Left cardiac atrium (tissue), 4 donors: ENCODE measurements around the gene ZNF133. TPM values are rescaled to one million over a fixed set of nuclear protein-coding genes. Genes with fewer than 3 reads are reported as not detected.

ENCODE experiments used
- ATAC-seq, 2 donors: fragments of 200-7000 bp; cut with Tn5 transposase; one replicate each; pipeline ENCODE4 v1.9.1; 2020; ENCODE audit warnings: mild to moderate bottlenecking in 2 of 2, moderate library complexity in 2 of 2
- DNase-seq: peaks from one replicate; pipeline ENCODE4 v3.0.0-alpha.2; 2020
- intact Hi-C, 2 donors: fragments of 100-400 bp; cut with DNase I; formaldehyde crosslinking; loops; one replicate each; pipeline versions ENCODE4 v1.14.1 to v1.15.1; 2022 to 2023
- total RNA-seq, 2 donors: library from RNA; stranded (reverse); fragmentation: NEBNext Ultra II Directional; extraction: Animal tissue kit (Norgen Biotek cat#: 25700); gene quantifications; one replicate each; pipeline ENCODE4 v1.2.1, GENCODE V29; 2021
- donor health status: DM: no; HTN: yes; CAD: no.
- donor health status: DM: no; HTN: yes; CAD: no; lungs with severe emphysema.
- donor health status: DM: yes; HTN: yes; CAD: no.
- donor health status: Dilated cardiomyopathy.

The ZNF133 gene
- total RNA-seq, 2 donors from 2014 or later, result 6.7 to 7.4 TPM

DNA sequence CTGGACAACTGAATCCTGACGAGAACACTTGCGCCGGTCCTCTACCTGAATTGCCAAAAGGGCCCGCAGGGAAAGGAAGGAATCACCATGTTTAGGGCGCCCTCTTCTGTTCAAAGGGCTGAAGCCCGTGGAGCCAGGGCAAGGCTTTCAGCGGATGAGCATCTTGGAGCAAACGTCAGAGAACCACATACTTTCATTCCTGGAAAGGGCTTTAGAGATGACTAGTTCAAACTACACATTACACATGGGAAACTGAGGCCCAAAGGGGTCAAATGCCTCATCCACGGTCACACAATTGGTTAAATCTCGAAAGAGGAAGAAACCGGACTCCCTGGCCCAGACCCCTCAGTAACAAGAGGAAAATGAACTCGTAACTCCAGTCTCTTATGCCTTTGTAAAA lies 11.5 kb upstream of the ZNF133 start:
- peak in 1 of 2 donors; percentile 63 for ATAC-seq
- intact Hi-C loops, result no loop called here
- peak; percentile 50 for DNase-seq

DNA sequence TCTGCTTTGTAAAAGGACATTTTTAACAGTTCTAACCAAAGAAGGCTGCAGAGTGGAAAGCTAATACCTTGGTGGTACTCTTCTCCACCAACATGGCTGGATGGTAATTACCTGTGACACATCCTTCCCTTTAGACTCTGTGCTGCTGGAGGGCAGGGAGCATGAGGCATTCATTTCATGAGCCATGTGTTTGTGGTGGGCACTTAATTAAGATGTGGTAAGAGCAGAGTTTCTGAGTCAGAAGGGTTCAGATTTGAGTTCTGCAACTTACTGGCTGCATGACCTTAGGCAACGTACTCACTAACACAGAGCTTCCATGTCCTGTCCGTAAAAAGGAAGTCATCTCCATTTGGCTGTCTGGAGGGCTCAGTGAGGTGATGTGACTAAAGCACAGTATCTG lies 9.1 kb upstream of the ZNF133 start:
- no peak for DNase-seq
- ATAC-seq, result no peak
- intact Hi-C loops, result no loop called here

DNA sequence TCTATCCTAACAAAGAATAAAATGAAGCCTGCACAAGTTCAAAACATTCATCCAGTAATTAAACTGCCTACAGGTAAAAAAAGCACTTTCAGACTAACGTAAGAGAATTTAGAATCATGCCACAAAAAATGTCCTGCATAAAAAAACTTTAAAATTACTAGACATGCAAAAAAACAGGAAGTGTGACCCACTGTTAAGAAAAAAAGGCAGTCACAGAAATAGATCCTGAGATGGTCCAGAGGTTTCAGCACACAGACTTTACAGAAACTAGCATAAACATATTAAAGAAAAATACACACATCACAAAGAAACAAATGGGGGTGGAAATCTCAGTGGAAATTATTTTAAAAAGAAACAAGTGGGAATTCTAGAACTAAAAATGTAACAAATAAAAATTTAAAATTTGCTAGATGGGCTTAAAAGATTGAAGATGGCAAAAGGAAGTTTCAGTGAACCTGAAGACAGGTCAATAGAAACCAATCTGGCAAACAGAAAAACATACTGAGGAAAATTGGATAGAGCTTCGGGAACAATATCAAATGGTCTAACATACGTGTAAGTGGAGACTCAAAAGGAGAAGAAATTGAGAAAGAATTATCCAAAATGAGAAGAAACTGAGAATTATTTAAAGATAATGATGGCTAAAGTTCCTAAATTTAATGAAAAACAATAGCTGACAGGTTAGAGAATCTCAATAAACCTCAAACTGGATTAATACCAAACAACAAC lies 3.4 kb upstream of the ZNF133 start:
- DNase-seq, result no peak
- ATAC-seq, result no peak
- intact Hi-C loops, result loop anchor here in 1 of 2 donors (5.0 to 10.0 kb wide), 2 partner anchors 148 to 780 kb away; partner anchors contain the start of genes KAT14 and PET117

DNA sequence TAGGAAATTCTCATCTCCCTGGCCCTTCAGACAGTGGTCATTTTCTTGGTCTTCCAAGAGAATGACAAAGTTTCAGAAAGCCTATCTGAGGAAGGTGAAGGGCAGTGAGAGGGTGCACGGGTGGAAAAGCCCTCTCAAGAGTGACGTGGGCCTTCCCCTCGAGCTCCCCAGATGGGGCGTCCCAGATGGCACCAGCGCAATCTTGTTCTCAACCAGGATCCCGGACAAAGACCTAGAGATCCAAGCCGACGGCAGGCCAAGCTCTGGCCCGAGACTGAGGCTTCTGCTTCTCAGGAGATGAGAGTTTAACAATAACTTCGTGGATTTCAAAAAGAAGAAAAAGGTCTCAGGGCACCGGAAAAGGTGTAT lies 797 bp upstream of the ZNF133 start:
- intact Hi-C loops, result loop anchor here in 1 of 2 donors (5.0 to 10.0 kb wide), 2 partner anchors 150 to 783 kb away; partner anchors contain the start of genes KAT14 and PET117
- peak; percentile 24 for DNase-seq
- ATAC-seq, result peak; percentile 2

DNA sequence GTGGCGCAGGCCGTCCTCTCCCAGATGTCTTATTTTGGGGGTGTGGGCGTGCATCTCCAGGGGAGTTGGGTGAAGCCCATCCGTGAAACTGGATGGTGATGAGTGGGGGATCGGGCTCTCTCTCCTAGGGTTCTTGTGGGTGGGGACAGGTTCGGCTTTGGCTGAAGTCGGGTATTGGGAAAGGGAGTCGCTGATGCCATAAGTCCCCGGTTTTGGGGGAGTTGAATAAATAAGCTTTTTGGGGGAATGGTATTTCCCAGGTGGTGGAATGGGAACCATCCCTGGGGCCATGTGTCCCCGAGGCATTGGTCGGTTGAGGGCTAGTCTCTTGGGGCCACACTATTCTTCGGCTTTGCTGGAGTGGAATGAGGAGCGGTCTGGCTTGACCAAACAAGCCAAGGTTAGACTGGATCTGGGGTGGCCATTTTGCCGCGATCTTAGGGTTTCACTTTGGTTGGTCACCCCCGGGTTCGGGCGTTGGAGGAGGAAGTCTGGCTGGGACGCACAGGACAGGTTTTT lies 481 bp downstream of the ZNF133 start:
- intact Hi-C loops, result loop anchor here in 1 of 2 donors (5.0 to 10.0 kb wide), 2 partner anchors 152 to 784 kb away; partner anchors contain the start of genes KAT14 and PET117

DNA sequence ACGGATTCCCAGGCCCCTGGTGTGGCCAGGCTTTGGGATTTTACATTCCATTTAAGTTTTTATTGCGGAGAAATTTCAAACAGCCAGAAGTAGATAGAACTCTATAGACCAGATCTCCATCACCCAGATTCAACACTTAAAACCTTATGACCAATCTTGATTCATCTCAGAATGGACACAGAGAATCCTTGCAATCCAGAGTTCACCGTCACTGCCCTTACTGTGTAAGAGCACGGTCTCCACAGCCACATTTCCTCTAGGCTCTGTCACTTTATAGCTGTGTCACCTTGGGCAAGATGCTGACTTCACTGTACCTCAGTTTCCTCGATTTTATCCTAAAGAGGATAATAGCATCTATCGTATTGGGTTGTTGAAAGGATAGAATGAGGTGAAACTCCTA lies 979 bp downstream of the ZNF133 start:
- no peak for DNase-seq
- intact Hi-C loops, result loop anchor here in 1 of 2 donors (5.0 to 10.0 kb wide), 2 partner anchors 152 to 785 kb away; partner anchors contain the start of genes KAT14 and PET117
- no peak for ATAC-seq

More for the DNA sequence above, 481 bp downstream of the ZNF133 start:
- ATAC-seq (peak in 1 of 2 donors; percentile 1), DNase-seq (peak; percentile 25)

DNA sequence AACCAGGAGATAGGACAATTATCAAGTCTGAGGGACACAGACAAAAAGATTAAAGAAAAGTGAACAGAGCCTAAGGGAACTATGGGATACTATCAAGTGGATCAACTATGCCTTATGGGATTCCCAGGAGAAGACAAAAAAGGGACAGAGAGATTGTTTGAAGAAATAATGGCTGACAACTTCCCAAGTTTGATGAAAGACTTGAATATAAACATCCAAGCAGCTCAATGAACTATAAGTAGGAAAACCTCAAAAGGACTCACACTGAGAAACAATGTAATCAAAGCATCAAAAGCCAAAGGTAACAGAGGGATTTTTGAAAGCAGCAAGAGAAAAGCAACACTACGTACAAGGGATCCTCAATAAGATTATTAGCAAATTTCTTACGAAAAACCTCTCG lies 11.0 kb downstream of the ZNF133 start:
- no peak for ATAC-seq
- intact Hi-C loops, result no loop called here

DNA sequence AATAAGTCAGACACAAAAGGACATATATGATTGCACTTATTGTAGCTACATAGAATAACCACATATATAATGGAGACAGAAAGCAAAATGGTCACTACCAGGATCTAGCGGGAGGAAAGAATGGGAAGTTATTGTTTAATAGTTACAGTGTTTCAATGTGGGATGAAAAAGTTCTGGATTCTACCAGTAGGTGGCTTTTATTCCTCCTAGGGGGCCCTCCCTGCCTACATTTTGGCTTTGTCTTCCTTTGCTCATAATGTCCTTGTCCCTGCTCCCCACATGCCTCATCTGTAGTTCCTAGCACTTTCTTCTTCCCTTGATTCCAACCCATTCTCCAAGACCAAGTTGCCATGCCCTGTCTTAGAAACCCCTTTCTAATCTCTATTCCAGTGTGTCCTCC lies 16.3 kb downstream of the ZNF133 start:
- intact Hi-C loops, result no loop called here
- DNase-seq (no peak), ATAC-seq (no peak)

More for the DNA sequence above, 11.0 kb downstream of the ZNF133 start:
- DNase-seq, result no peak

DNA sequence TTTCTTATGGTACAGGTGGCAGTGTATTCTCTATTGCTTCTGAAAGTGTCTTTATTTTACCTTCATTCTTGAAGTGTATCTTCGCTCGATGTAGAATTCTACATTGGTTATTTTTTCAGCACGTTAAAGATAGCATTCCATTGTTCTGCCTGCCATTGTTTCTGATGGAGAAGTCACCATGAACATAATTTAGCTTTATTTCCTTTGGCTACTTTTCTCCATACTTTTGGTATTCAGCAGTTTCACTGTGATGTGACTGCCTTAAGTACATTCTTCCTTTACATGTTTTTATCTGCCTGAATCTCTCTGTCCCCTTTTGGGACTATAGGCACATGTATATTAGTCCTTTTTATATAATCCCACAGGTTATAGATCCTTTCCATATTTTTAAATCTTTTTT lies 19.0 kb downstream of the ZNF133 start:
- ATAC-seq, result no peak
- intact Hi-C loops, result no loop called here
- no peak for DNase-seq

DNA sequence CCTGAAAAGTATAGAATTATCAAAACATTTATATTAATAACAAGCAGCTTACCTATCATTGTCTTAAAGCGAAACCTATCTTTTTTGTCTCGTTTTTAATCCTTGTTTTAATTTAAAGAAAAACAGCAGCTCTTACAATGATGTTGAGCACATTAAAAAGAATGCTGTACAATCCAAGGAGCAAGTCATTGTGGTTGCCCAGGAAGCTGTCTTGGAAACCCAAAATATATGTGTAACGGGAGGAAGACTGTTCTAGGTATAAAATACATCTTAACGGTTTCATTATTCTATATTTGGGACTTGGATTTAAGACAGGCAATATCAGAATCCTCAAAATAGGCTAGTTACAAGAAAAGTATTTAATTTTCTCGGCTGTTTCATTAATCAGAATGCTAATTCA lies 21.7 kb downstream of the ZNF133 start:
- no peak for DNase-seq
- intact Hi-C loops, result no loop called here
- no peak for ATAC-seq

DNA sequence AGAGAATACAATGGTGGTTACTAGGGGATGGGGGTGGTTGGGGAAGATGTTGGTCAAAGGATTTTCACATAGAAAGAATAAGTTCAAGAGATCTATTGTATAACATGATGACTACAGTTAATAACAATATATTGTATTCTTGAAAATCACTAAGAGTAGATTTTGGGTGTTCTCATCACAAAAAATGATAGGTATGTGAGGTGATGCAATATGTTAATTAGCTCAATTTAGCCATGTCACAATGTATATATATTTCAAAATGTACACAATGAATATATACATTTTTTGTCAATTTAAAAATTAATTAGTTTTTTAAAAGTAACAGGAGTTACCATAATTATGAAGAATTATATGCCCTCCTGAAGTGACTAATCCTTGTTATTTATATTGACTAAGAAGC lies 22.3 kb downstream of the ZNF133 start:
- ATAC-seq, result no peak
- DNase-seq, result no peak
- intact Hi-C loops, result no loop called here

DNA sequence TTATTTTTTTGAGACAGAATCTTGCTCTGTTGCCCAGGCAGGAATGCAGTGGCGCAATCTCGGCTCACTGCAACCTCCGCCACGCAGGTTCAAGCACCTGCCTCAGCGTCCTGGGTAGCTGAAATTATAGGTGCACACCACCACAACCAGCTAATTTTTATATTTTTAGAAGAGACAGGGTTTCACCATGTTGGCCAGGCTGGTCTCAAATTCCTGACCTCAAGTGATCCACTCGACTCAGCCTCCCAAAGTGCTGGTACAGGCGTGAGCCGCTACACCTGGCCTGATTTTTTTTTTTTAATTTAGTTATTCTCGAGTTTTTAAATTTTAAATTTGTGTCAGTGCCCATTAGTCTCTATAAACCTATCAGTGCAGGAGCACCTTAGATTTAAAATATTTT lies 24.4 kb downstream of the ZNF133 start:
- DNase-seq, result no peak
- no peak for ATAC-seq
- intact Hi-C loops, result no loop called here

DNA sequence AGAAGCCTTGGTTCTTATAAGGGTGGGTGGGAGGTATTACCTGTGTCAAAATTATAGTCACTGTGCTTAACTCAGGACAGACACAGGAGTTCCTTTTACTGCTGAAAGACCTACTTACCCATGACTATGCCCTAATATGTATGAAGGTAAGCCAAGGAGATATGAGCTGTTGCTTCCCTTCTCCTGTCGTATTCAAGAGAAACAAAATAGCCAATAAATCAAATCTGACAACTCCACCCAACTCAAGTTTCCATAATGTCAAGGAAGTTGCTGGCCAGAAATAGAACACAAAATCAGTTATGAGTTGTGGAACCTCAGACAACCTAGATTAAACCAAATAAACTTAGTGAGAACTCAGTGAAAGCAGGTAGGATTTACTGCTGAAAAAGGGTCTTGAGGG lies 25.1 kb downstream of the ZNF133 start:
- intact Hi-C loops, result no loop called here
- ATAC-seq, result no peak
- DNase-seq, result no peak

DNA sequence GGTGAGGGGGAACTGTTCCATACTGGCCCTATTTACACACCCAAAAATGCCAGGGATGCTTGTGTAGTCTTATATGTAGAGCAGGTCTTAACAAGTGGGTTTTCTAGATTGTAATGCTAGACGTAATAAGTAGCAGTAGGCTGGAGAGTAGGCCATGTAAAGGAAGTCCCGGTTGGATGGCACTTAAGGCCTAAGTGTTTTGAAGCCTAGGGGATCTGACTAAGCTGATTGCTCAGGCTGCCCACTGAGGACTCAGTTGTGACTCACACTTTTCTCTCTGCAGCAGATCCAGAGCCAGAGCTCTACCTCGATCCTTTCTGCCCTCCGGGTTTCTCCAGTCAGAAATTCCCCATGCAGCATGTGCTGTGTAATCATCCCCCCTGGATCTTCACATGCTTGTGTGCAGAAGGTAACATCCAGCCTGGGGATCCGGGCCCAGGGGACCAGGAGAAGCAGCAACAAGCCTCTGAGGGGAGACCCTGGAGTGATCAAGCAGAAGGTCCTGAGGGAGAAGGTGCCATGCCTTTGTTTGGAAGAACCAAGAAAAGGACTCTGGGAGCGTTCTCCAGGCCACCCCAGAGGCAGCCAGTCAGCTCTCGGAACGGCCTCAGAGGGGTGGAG lies 26.6 kb downstream of the ZNF133 start:
- intact Hi-C loops, result no loop called here
- DNase-seq (no peak), ATAC-seq (peak in 1 of 2 donors; percentile 24)

DNA sequence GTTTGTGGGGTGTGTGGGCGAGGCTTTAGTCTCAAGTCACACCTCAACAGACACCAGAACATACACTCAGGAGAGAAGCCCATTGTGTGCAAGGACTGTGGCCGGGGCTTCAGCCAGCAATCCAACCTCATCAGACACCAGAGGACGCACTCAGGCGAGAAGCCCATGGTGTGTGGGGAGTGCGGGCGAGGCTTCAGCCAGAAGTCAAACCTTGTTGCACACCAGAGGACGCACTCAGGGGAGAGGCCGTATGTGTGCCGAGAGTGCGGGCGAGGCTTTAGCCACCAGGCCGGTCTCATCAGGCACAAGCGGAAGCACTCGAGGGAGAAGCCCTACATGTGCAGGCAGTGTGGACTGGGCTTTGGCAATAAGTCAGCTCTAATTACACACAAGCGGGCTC lies 27.8 kb downstream of the ZNF133 start:
- DNase-seq (no peak), ATAC-seq (no peak)
- intact Hi-C loops, result no loop called here

DNA sequence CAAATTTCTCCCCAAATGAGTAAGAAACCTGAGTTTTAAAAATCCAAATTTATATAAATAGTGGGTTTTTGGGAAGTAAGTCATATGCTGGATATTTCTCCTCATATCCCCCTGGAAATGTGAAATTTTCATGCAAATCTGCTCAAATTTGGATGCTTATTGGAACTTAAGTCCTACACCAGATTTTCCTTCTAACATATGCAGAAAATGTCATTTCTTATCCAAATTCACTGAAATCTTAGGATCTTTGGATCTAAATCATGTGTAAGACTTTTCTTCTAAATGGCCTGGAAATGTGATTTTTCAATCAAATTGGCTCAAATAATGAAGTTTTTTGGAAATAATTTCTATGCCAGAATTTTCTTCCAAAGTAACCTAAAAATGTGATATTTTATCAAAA lies 33.0 kb downstream of the ZNF133 start:
- DNase-seq (no peak), ATAC-seq (no peak)
- intact Hi-C loops, result no loop called here

DNA sequence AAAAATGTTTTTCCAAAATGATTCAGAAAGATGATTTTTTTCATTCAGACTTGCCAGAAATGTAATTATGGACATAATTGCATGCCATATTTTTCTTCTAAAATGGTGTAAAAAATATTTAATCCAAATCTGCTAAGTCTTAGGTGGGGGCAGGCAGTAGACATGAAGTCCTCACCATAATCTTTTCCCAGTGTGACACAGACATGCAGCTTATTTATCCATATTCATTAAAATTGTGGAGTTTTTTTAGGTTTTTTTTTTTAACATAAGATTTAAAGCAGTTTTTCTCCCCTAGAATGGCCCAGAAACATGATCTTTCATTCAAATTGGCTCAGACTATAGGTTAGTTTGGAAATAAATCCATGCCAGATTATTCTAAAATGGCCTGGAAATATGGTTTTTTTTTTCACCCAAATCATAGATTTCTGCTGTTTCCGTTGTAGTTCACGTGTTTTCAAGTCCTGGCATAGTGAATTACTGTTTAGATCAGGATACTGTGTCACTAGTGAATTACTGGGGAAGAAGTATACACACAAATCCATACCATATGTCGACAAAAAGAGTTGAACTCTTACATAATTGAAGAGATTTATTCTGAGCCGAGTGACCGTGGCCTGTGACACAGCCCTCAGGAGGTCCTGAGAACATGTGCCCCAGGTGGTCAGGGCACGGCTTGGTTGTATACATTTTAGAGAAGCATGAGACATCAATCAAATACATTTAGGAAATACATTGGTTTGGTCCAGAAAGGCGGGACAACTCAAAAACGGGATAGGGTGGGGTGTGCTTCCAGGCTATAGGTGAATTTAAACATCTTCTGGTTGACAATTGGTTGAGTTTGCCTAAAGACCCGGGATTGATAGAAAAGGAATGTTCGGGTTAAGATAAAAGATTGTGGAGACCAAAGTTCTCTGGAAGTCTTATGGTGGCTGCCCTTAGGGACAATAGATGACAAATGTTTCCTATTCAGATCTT lies 33.9 kb downstream of the ZNF133 start:
- intact Hi-C loops, result no loop called here
- ATAC-seq (no peak), DNase-seq (no peak)

DNA sequence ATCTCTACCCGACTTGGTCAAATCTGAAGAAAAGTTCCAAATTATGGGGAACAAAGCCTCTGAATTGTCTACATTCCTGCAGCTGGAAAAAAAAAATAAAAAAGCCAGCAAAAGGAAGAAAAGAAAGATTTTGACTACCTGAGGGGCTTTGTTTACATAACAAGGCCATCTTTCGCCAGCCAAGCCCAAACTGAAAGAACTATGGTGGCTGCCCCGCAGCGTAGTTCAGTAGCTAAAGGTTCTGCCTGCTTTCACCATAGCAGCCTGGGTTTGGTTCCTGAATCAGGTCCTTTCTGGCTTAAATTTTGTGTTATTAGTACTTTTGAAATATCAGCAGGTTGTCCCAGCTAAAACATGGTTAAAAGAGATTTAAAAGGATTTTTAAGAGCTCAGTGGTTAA lies 35.4 kb downstream of the ZNF133 start:
- intact Hi-C loops, result no loop called here
- no peak for DNase-seq
- no peak for ATAC-seq

DNA sequence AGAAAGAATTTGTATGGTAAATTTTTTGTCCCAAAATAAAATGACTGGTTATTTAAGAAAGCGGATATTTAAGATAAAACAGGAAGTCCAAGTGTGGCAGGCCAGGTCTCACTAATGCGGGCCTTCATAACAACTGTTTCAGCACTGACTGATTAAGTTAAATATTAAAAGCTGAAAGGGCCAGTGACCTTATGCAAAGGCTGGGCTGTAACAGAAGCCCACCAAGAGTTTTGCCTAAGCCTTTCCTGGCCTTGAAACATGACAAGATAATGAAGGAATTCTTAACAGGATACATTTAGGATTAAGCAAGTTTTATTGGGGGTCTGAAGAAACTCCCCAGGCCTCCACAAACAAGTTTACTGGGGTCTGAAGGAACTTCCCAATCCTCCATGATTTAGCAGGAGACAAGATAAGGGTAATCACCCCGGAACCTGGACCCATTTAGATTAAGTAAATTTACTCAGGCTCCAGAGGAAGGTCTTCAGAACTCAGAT lies 36.3 kb downstream of the ZNF133 start:
- no peak for DNase-seq
- ATAC-seq, result no peak
- intact Hi-C loops, result no loop called here
